WTC11 (cell line): ENCODE results near the gene ARHGDIG. TPM values are rescaled to one million over a fixed set of nuclear protein-coding genes. Genes with fewer than 3 reads are reported as not detected.

Experiments
- ATAC-seq: fragments of 200-7000 bp; cut with Tn5 transposase; 2 replicates; pipeline ENCODE4 v1.10.0; 2021; ENCODE audit warnings: mild to moderate bottlenecking, moderate library complexity
- CTCF ChIA-PET: fragments of 300-600 bp; sonication (Branson Sonifier 250); formaldehyde crosslinking; loops from one replicate; lab custom pipeline; 2021; ENCODE audit warnings: antibody characterized with exemption; lab: Charles Lee
- POLR2A ChIA-PET: fragments of 350-600 bp; sonication (Branson Sonifier 250); formaldehyde crosslinking; loops from one replicate; lab custom pipeline; 2021; ENCODE audit warnings: antibody characterized with exemption; lab: Charles Lee
- DNase-seq: peaks from one replicate; pipeline ENCODE4 v3.0.0; 2021; ENCODE audit warnings: low spot score
- H3K27ac Mint-ChIP-seq: 2 replicates; pipeline ENCODE4 v1.8.0; 2021; ENCODE audit warnings: mixed read lengths
- H3K27me3 Mint-ChIP-seq: 2 replicates; pipeline ENCODE4 v1.8.0; 2021; ENCODE audit warnings: low read depth, mild to moderate bottlenecking, moderate library complexity, mixed read lengths
- H3K36me3 Mint-ChIP-seq: 2 replicates; pipeline ENCODE4 v1.8.0; 2021; ENCODE audit warnings: mixed read lengths
- H3K4me1 Mint-ChIP-seq: 2 replicates; pipeline ENCODE4 v1.8.0; 2022; ENCODE audit warnings: mixed read lengths
- H3K4me3 Mint-ChIP-seq: 2 replicates; pipeline ENCODE4 v1.8.0; 2021; ENCODE audit warnings: mild to moderate bottlenecking, moderate library complexity, mixed read lengths
- H3K9me3 Mint-ChIP-seq: 2 replicates; pipeline ENCODE4 v1.8.0; 2021; ENCODE audit warnings: mixed read lengths
- CREM ChIP-seq: sonication (generic); formaldehyde crosslinking; IDR thresholded peaks from 2 replicates; pipeline ENCODE4 v1.8.1; 2022; ENCODE audit warnings: mild to moderate bottlenecking, missing genetic modification reagents, moderate library complexity
- GABPB1 ChIP-seq: sonication (generic); formaldehyde crosslinking; IDR thresholded peaks from 2 replicates; pipeline ENCODE4 v1.8.1; 2023; ENCODE audit warnings: mild to moderate bottlenecking, missing genetic modification reagents
- HMGA2 ChIP-seq: fragments of 250-450 bp; sonication (Bioruptor Pico); IDR thresholded peaks from 2 replicates; pipeline ENCODE4 v1.4.0; 2021; ENCODE audit warnings: mild to moderate bottlenecking, moderate library complexity
- MXD4 ChIP-seq: fragments of 250-450 bp; sonication (Bioruptor Pico); IDR thresholded peaks from 2 replicates; pipeline ENCODE4 v1.8.0; 2021; ENCODE audit warnings: mild to moderate bottlenecking, moderate library complexity, borderline replicate concordance
- MYBL2 ChIP-seq: sonication (generic); formaldehyde crosslinking; IDR thresholded peaks from 2 replicates; pipeline ENCODE4 v1.8.1; 2023; ENCODE audit warnings: mild to moderate bottlenecking, moderate library complexity, missing genetic modification reagents
- SMAD3 ChIP-seq: sonication (generic); formaldehyde crosslinking; IDR thresholded peaks from 2 replicates; pipeline ENCODE4 v1.8.0; 2022; ENCODE audit warnings: missing genetic modification reagents, mild to moderate bottlenecking, borderline replicate concordance
- SP1 ChIP-seq: sonication (generic); formaldehyde crosslinking; conservative IDR thresholded peaks from 2 replicates; pipeline ENCODE4 v1.8.1; 2022; ENCODE audit warnings: missing genetic modification reagents
- TCF7 ChIP-seq: sonication (generic); formaldehyde crosslinking; IDR thresholded peaks from 2 replicates; pipeline ENCODE4 v1.8.0; 2022; ENCODE audit warnings: mild to moderate bottlenecking, low read depth, missing genetic modification reagents, moderate library complexity
- TEAD1 ChIP-seq: sonication (generic); formaldehyde crosslinking; IDR thresholded peaks from 2 replicates; pipeline ENCODE4 v1.8.0; 2022; ENCODE audit warnings: mild to moderate bottlenecking, missing genetic modification reagents
- TEAD4 ChIP-seq: sonication (generic); formaldehyde crosslinking; IDR thresholded peaks from 2 replicates; pipeline ENCODE4 v1.8.0; 2022; ENCODE audit warnings: mild to moderate bottlenecking, missing genetic modification reagents
- ZBTB21 ChIP-seq: sonication (generic); formaldehyde crosslinking; IDR thresholded peaks from 2 replicates; pipeline ENCODE4 v1.8.1; 2023; ENCODE audit warnings: mild to moderate bottlenecking, missing genetic modification reagents, borderline replicate concordance
- ZNF138 ChIP-seq: sonication (generic); formaldehyde crosslinking; conservative IDR thresholded peaks from 2 replicates; pipeline ENCODE4 v1.8.1; 2022; ENCODE audit warnings: mild to moderate bottlenecking, moderate library complexity, missing genetic modification reagents
- ZNF671 ChIP-seq: fragments of 250-450 bp; sonication (Bioruptor Pico); IDR thresholded peaks from 2 replicates; pipeline ENCODE4 v1.8.0; 2021; ENCODE audit warnings: mild to moderate bottlenecking
- total RNA-seq: library from RNA; stranded (reverse); gene quantifications from 3 replicates; pipeline ENCODE4 v1.2.3, GENCODE V29; 2021
- TF ChIP-seq, protein P1 (sequence below): sonication (generic); formaldehyde crosslinking; IDR thresholded peaks from 2 replicates; pipeline ENCODE4 v1.8.0; 2022; ENCODE audit warnings: mild to moderate bottlenecking, missing genetic modification reagents
- TF ChIP-seq, protein P2 (sequence below): sonication (generic); formaldehyde crosslinking; IDR thresholded peaks from 2 replicates; pipeline ENCODE4 v1.8.1; 2022; ENCODE audit warnings: mild to moderate bottlenecking, missing genetic modification reagents, moderate library complexity, borderline replicate concordance
- TF ChIP-seq, protein P3 (sequence below): sonication (generic); formaldehyde crosslinking; IDR thresholded peaks from 2 replicates; pipeline ENCODE4 v1.8.1; 2022; ENCODE audit warnings: low read depth, mild to moderate bottlenecking, moderate library complexity, missing genetic modification reagents, borderline replicate concordance
- TF ChIP-seq, protein P4 (sequence below): sonication (generic); formaldehyde crosslinking; IDR thresholded peaks from 2 replicates; pipeline ENCODE4 v1.8.1; 2023; ENCODE audit warnings: mild to moderate bottlenecking, missing genetic modification reagents, moderate library complexity
- TF ChIP-seq, protein P5 (sequence below): fragments of 250-450 bp; sonication (Bioruptor Pico); IDR thresholded peaks from 2 replicates; pipeline ENCODE4 v1.9.0; 2021; ENCODE audit warnings: mild to moderate bottlenecking
- TF ChIP-seq, protein P6 (sequence below): sonication (generic); formaldehyde crosslinking; conservative IDR thresholded peaks from 2 replicates; pipeline ENCODE4 v1.8.1; 2022; ENCODE audit warnings: mild to moderate bottlenecking, missing genetic modification reagents
- TF ChIP-seq, protein P7 (sequence below): fragments of 250-450 bp; sonication (Bioruptor Pico); IDR thresholded peaks from 2 replicates; pipeline ENCODE4 v1.9.0; 2021; ENCODE audit warnings: mild to moderate bottlenecking, borderline replicate concordance

The ARHGDIG gene
- total RNA-seq, 1 experiment from 2014 or later, result 4.0 TPM

DNA sequence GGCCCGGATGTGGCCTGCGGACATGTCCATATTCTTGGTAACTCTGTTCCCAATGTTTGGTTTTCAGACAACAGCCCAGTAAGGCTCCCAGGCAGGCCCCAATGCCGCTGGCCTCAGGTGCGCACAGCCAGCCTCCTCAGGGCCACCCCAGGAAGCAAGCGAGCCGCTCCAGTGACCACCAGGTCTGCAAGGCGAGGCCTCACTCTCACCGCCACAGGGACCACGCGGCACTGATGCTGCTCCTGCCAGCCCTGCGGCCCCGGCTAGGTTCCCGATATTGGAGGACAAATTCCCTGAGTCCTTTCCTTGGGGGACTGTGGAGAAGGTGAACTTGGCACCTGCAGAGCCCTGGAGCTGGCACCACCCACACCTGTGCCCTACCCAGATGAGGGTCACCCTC is 21.6 kb downstream of the ARHGDIG start:
- H3K4me3 Mint-ChIP-seq, result no peak overlapping the region
- TF ChIP-seq ZNF138 (CRISPR knock-in tag) (no peak), ZBTB21 (CRISPR knock-in tag) (no peak), GABPB1 (CRISPR knock-in tag) (no peak), CREM (CRISPR knock-in tag) (no peak), SP1 (CRISPR knock-in tag) (no peak), MXD4 (no peak), SMAD3 (no peak), TEAD4 (CRISPR knock-in tag) (no peak), TEAD1 (CRISPR knock-in tag) (no peak), MYBL2 (CRISPR knock-in tag) (no peak), HMGA2 (no peak), ZNF671 (CRISPR knock-in tag) (no peak), TCF7 (CRISPR knock-in tag) (no peak)
- TF ChIP-seq, protein P1, sequence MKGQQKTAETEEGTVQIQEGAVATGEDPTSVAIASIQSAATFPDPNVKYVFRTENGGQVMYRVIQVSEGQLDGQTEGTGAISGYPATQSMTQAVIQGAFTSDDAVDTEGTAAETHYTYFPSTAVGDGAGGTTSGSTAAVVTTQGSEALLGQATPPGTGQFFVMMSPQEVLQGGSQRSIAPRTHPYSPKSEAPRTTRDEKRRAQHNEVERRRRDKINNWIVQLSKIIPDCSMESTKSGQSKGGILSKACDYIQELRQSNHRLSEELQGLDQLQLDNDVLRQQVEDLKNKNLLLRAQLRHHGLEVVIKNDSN, result no peak
- TF ChIP-seq, protein P2, sequence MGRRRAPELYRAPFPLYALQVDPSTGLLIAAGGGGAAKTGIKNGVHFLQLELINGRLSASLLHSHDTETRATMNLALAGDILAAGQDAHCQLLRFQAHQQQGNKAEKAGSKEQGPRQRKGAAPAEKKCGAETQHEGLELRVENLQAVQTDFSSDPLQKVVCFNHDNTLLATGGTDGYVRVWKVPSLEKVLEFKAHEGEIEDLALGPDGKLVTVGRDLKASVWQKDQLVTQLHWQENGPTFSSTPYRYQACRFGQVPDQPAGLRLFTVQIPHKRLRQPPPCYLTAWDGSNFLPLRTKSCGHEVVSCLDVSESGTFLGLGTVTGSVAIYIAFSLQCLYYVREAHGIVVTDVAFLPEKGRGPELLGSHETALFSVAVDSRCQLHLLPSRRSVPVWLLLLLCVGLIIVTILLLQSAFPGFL (CRISPR knock-in tag), result no peak
- TF ChIP-seq, protein P3, sequence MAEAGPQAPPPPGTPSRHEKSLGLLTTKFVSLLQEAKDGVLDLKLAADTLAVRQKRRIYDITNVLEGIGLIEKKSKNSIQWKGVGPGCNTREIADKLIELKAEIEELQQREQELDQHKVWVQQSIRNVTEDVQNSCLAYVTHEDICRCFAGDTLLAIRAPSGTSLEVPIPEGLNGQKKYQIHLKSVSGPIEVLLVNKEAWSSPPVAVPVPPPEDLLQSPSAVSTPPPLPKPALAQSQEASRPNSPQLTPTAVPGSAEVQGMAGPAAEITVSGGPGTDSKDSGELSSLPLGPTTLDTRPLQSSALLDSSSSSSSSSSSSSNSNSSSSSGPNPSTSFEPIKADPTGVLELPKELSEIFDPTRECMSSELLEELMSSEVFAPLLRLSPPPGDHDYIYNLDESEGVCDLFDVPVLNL (CRISPR knock-in tag), result no peak
- TF ChIP-seq, protein P4, sequence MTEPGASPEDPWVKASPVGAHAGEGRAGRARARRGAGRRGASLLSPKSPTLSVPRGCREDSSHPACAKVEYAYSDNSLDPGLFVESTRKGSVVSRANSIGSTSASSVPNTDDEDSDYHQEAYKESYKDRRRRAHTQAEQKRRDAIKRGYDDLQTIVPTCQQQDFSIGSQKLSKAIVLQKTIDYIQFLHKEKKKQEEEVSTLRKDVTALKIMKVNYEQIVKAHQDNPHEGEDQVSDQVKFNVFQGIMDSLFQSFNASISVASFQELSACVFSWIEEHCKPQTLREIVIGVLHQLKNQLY (CRISPR knock-in tag), result no peak
- TF ChIP-seq, protein P5, sequence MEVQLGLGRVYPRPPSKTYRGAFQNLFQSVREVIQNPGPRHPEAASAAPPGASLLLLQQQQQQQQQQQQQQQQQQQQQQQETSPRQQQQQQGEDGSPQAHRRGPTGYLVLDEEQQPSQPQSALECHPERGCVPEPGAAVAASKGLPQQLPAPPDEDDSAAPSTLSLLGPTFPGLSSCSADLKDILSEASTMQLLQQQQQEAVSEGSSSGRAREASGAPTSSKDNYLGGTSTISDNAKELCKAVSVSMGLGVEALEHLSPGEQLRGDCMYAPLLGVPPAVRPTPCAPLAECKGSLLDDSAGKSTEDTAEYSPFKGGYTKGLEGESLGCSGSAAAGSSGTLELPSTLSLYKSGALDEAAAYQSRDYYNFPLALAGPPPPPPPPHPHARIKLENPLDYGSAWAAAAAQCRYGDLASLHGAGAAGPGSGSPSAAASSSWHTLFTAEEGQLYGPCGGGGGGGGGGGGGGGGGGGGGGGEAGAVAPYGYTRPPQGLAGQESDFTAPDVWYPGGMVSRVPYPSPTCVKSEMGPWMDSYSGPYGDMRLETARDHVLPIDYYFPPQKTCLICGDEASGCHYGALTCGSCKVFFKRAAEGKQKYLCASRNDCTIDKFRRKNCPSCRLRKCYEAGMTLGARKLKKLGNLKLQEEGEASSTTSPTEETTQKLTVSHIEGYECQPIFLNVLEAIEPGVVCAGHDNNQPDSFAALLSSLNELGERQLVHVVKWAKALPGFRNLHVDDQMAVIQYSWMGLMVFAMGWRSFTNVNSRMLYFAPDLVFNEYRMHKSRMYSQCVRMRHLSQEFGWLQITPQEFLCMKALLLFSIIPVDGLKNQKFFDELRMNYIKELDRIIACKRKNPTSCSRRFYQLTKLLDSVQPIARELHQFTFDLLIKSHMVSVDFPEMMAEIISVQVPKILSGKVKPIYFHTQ (CRISPR knock-in tag), result no peak
- TF ChIP-seq, protein P6, sequence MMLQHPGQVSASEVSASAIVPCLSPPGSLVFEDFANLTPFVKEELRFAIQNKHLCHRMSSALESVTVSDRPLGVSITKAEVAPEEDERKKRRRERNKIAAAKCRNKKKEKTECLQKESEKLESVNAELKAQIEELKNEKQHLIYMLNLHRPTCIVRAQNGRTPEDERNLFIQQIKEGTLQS (CRISPR knock-in tag), result no peak
- TF ChIP-seq, protein P7, sequence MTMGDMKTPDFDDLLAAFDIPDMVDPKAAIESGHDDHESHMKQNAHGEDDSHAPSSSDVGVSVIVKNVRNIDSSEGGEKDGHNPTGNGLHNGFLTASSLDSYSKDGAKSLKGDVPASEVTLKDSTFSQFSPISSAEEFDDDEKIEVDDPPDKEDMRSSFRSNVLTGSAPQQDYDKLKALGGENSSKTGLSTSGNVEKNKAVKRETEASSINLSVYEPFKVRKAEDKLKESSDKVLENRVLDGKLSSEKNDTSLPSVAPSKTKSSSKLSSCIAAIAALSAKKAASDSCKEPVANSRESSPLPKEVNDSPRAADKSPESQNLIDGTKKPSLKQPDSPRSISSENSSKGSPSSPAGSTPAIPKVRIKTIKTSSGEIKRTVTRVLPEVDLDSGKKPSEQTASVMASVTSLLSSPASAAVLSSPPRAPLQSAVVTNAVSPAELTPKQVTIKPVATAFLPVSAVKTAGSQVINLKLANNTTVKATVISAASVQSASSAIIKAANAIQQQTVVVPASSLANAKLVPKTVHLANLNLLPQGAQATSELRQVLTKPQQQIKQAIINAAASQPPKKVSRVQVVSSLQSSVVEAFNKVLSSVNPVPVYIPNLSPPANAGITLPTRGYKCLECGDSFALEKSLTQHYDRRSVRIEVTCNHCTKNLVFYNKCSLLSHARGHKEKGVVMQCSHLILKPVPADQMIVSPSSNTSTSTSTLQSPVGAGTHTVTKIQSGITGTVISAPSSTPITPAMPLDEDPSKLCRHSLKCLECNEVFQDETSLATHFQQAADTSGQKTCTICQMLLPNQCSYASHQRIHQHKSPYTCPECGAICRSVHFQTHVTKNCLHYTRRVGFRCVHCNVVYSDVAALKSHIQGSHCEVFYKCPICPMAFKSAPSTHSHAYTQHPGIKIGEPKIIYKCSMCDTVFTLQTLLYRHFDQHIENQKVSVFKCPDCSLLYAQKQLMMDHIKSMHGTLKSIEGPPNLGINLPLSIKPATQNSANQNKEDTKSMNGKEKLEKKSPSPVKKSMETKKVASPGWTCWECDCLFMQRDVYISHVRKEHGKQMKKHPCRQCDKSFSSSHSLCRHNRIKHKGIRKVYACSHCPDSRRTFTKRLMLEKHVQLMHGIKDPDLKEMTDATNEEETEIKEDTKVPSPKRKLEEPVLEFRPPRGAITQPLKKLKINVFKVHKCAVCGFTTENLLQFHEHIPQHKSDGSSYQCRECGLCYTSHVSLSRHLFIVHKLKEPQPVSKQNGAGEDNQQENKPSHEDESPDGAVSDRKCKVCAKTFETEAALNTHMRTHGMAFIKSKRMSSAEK, result no peak
- DNase-seq, result no peak
- no peak for ATAC-seq
- ChIA-PET CTCF (interaction anchor here (1.6 kb wide), 1 partner anchor 61 kb away, joined by 6 read pairs; no protein-coding TSS in a partner anchor), POLR2A (no interaction called here)
- H3K27ac Mint-ChIP-seq, result no peak overlapping the region; the same call in 1 of the 2 replicates
- H3K9me3 Mint-ChIP-seq, result no peaks in the 10 kb centered on the region
- H3K27me3 Mint-ChIP-seq, result no peaks in the 10 kb centered on the region
- peaks cover 16% of the 10 kb centered on the region for H3K36me3 Mint-ChIP-seq
- no peaks in the 10 kb centered on the region for H3K4me1 Mint-ChIP-seq
